ENCODE results near the gene ADCK2. TPM values are rescaled to one million over a fixed set of nuclear protein-coding genes. Genes with fewer than 3 reads are reported as not detected.
"Not testable (repeated sequence)": the region's sequence is repeated elsewhere in the genome, so short reads cannot be mapped to it uniquely, and the experiment has no call there.

The ADCK2 gene
- total RNA-seq, 2 donors from 2014 or later = 25.4 to 40.6 TPM

- intact Hi-C loops (cut with DNase I) = no loop called here
- no peak for DNase-seq
- Histone ChIP-seq H3K36me3 (peaks cover 5% of the 10 kb centered on the region), H3K9me3 (no peaks in the 10 kb centered on the region), H3K4me3 (no peak overlapping the region), H3K9ac (ENCODE audit: low read depth in 2 of 2, low read length in 2 of 2) (no peak overlapping the region), H3K4me1 (no peaks in the 10 kb centered on the region), H3K27ac (no peak overlapping the region), H3K27me3 (no peaks in the 10 kb centered on the region)
- TF ChIP-seq CTCF (IDR thresholded peaks at IDR 0.05) = no peak
Observed at GRCh38 chr7:140704205-140704604, 31.5 kb downstream of the ADCK2 start.

- Histone ChIP-seq H3K27me3 (no peaks in the 10 kb centered on the region), H3K9ac (ENCODE audit: low read depth in 2 of 2, low read length in 2 of 2) (no peak overlapping the region), H3K4me1 (no peaks in the 10 kb centered on the region), H3K4me3 (no peak overlapping the region), H3K9me3 (no peaks in the 10 kb centered on the region), H3K36me3 (peaks cover 5% of the 10 kb centered on the region), H3K27ac (no peak overlapping the region)
- no peak for TF ChIP-seq CTCF (IDR thresholded peaks at IDR 0.05)
- intact Hi-C loops (cut with DNase I) = no loop called here
- DNase-seq = no peak
Observed at GRCh38 chr7:140707132-140707531, 34.4 kb downstream of the ADCK2 start.

GRCh38 chr7:140708764-140709163 lies 36.0 kb downstream of the ADCK2 start:
- H3K9me3 ChIP-seq; intact Hi-C loops (cut with DNase I); H3K36me3 ChIP-seq; H3K4me1 ChIP-seq; H3K9ac ChIP-seq (ENCODE audit: low read depth in 2 of 2, low read length in 2 of 2); H3K27me3 ChIP-seq; H3K4me3 ChIP-seq; H3K27ac ChIP-seq; DNase-seq: not testable (repeated sequence)

- H3K9ac ChIP-seq (ENCODE audit: low read depth in 2 of 2, low read length in 2 of 2); H3K4me1 ChIP-seq; H3K36me3 ChIP-seq; H3K4me3 ChIP-seq; intact Hi-C loops (cut with DNase I); H3K27me3 ChIP-seq; DNase-seq; H3K27ac ChIP-seq; H3K9me3 ChIP-seq: not testable (repeated sequence)
Observed at GRCh38 chr7:140712392-140712791, 39.6 kb downstream of the ADCK2 start.

- intact Hi-C loops (cut with DNase I) = no loop called here
- Histone ChIP-seq H3K36me3 (no peaks in the 10 kb centered on the region), H3K27ac (no peak overlapping the region), H3K4me3 (no peak overlapping the region), H3K27me3 (no peaks in the 10 kb centered on the region), H3K4me1 (no peaks in the 10 kb centered on the region), H3K9ac (ENCODE audit: low read depth in 2 of 2, low read length in 2 of 2) (no peak overlapping the region), H3K9me3 (no peaks in the 10 kb centered on the region)
- TF ChIP-seq CTCF (IDR thresholded peaks at IDR 0.05) = no peak
- no peak for DNase-seq
Observed at GRCh38 chr7:140714331-140715040, 41.7 kb downstream of the ADCK2 start.

GRCh38 chr7:140719721-140720120 lies 47.0 kb downstream of the ADCK2 start:
- no peak for TF ChIP-seq CTCF (IDR thresholded peaks at IDR 0.05)
- Histone ChIP-seq H3K4me1 (no peaks in the 10 kb centered on the region), H3K36me3 (no peaks in the 10 kb centered on the region), H3K9ac (ENCODE audit: low read depth in 2 of 2, low read length in 2 of 2) (no peak overlapping the region), H3K27ac (no peak overlapping the region), H3K4me3 (no peak overlapping the region), H3K27me3 (no peaks in the 10 kb centered on the region), H3K9me3 (no peaks in the 10 kb centered on the region)
- intact Hi-C loops (cut with DNase I) = no loop called here
- DNase-seq = no peak

Measured in colonic mucosa (tissue), 4 donors.